Uterus (tissue), 2 donors: ENCODE data around the gene AGL.

ENCODE experiments used
- POLR2A ChIP-seq, 2 donors: fragments of 450-650 bp; IDR thresholded peaks; one replicate each; pipeline ENCODE4 v1.6.1; 2016; ENCODE audit warnings: antibody characterized with exemption in 2 of 2, mild to moderate bottlenecking in 1 of 2, moderate library complexity in 1 of 2
- TF ChIP-seq, protein P1 (sequence below), 4 experiments: fragments of 200-600 bp in 2 of 4; fragments of 450-650 bp in 2 of 4; sonication (generic) in 2 of 4; IDR thresholded peaks; one replicate each; pipeline ENCODE4 v1.5.1; 2016 to 2019; ENCODE audit warnings: antibody characterized with exemption in 4 of 4, mild to moderate bottlenecking in 2 of 4, moderate library complexity in 1 of 4

GRCh38 chr1:99827970-99828369, 22.2 kb upstream of the AGL start:
- TF ChIP-seq POLR2A (IDR thresholded peaks at IDR 0.05) = no peak
- TF ChIP-seq, protein P1, sequence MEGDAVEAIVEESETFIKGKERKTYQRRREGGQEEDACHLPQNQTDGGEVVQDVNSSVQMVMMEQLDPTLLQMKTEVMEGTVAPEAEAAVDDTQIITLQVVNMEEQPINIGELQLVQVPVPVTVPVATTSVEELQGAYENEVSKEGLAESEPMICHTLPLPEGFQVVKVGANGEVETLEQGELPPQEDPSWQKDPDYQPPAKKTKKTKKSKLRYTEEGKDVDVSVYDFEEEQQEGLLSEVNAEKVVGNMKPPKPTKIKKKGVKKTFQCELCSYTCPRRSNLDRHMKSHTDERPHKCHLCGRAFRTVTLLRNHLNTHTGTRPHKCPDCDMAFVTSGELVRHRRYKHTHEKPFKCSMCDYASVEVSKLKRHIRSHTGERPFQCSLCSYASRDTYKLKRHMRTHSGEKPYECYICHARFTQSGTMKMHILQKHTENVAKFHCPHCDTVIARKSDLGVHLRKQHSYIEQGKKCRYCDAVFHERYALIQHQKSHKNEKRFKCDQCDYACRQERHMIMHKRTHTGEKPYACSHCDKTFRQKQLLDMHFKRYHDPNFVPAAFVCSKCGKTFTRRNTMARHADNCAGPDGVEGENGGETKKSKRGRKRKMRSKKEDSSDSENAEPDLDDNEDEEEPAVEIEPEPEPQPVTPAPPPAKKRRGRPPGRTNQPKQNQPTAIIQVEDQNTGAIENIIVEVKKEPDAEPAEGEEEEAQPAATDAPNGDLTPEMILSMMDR (IDR thresholded peaks at IDR 0.05) = no peak
